HG03139 (cell line): ENCODE data around the gene OOSP1.
"Not testable (repeated sequence)": the region's sequence is repeated elsewhere in the genome, so short reads cannot be mapped to it uniquely, and the experiment has no call there.

Experiments used
- ATAC-seq: cut with Tn5 transposase; IDR thresholded peaks from one replicate; pipeline ENCODE4 v1.9.1; 2021; ENCODE audit not compliant: unreplicated experiment

OOSP1 gene

GRCh38 chr11:59938132-59938531 lies at the start of gene OOSP1:
OOSP1 (plus strand) TSS chr11:59938432; CDS start chr11:59938455, 23 bp downstream.
- ATAC-seq = no peak

- ATAC-seq = no peak
These were observed 46.5 kb upstream of the OOSP1 start for GRCh38 chr11:59891781-59892181.

- no peak for ATAC-seq
These were observed 43.6 kb upstream of the OOSP1 start for GRCh38 chr11:59894616-59895015.

- no peak for ATAC-seq
These were observed 40.2 kb upstream of the OOSP1 start for GRCh38 chr11:59898046-59898445.

GRCh38 chr11:59898650-59899049 lies 39.6 kb upstream of the OOSP1 start:
- no peak for ATAC-seq

- no peak for ATAC-seq
These were observed 38.7 kb upstream of the OOSP1 start for GRCh38 chr11:59899532-59899931.

GRCh38 chr11:59900366-59901126 lies 37.7 kb upstream of the OOSP1 start:
- no peak for ATAC-seq

GRCh38 chr11:59901306-59901705 lies 36.9 kb upstream of the OOSP1 start:
- no peak for ATAC-seq

- ATAC-seq = not testable (repeated sequence)
These were observed 34.7 kb upstream of the OOSP1 start for GRCh38 chr11:59903569-59903968.

- ATAC-seq = no peak
These were observed 19.8 kb upstream of the OOSP1 start for GRCh38 chr11:59918480-59918879.

GRCh38 chr11:59918987-59919589 lies 19.1 kb upstream of the OOSP1 start:
- ATAC-seq = no peak

GRCh38 chr11:59923813-59924212 lies 14.4 kb upstream of the OOSP1 start:
- no peak for ATAC-seq

GRCh38 chr11:59931688-59932087 lies 6.5 kb upstream of the OOSP1 start:
- ATAC-seq = no peak

- no peak for ATAC-seq
These were observed 486 bp downstream of the OOSP1 start for GRCh38 chr11:59938718-59939117.

- ATAC-seq = no peak
These were observed 1.2 kb downstream of the OOSP1 start for GRCh38 chr11:59939482-59939881.

GRCh38 chr11:59941091-59941490 lies 2.9 kb downstream of the OOSP1 start:
- no peak for ATAC-seq

GRCh38 chr11:59943997-59944714 lies 5.9 kb downstream of the OOSP1 start:
- no peak for ATAC-seq

GRCh38 chr11:59944720-59945119 lies 6.5 kb downstream of the OOSP1 start:
- ATAC-seq = no peak

GRCh38 chr11:59953463-59954218 lies 15.4 kb downstream of the OOSP1 start:
- ATAC-seq = no peak

- no peak for ATAC-seq
These were observed 16.1 kb downstream of the OOSP1 start for GRCh38 chr11:59954219-59954847.

- no peak for ATAC-seq
These were observed 18.9 kb downstream of the OOSP1 start for GRCh38 chr11:59957094-59957493.
